Left ventricle myocardium inferior (tissue), 1 donor: ENCODE results near the gene CLDN11. TPM values are rescaled to one million over a fixed set of nuclear protein-coding genes. Genes with fewer than 3 reads are reported as not detected.
A peak's percentile ranks its signal among the peaks of the same experiment; 100 is the strongest.

Experiments
- DNase-seq: peaks from one replicate; pipeline ENCODE4 v3.0.0-alpha.2; 2020
- H3K27ac ChIP-seq: fragments of 200-600 bp; replicated peaks from 2 replicates; pipeline ENCODE4 v1.8.0; 2021
- H3K27me3 ChIP-seq: fragments of 200-600 bp; 2 replicates; pipeline ENCODE4 v1.8.0; 2021; ENCODE audit warnings: low read depth
- H3K36me3 ChIP-seq: fragments of 200-600 bp; 2 replicates; pipeline ENCODE4 v1.8.0; 2021
- H3K4me1 ChIP-seq: fragments of 200-600 bp; 2 replicates; pipeline ENCODE4 v1.8.0; 2021
- H3K4me3 ChIP-seq: fragments of 200-600 bp; 2 replicates; pipeline ENCODE4 v1.8.0; 2021; ENCODE audit warnings: mild to moderate bottlenecking, moderate library complexity
- H3K9me3 ChIP-seq: fragments of 200-600 bp; replicated peaks from 2 replicates; pipeline ENCODE4 v1.8.0; 2021
- intact Hi-C: fragments of 100-400 bp; cut with micrococcal nuclease; formaldehyde crosslinking; loops from one replicate; pipeline ENCODE4 v1.11.0; 2022
- total RNA-seq: library from RNA; stranded (reverse); fragmentation: NEBNext Ultra II Directional; extraction: Animal tissue kit (Norgen Biotek cat#: 25700); gene quantifications from one replicate; pipeline ENCODE4 v1.2.1, GENCODE V29; 2021
- TF ChIP-seq, protein P1 (sequence below): fragments of 200-600 bp; IDR thresholded peaks from 2 replicates; pipeline ENCODE4 v1.8.0; 2021; ENCODE audit warnings: antibody characterized with exemption, mild to moderate bottlenecking, borderline replicate concordance
- donor health status: DM: no; HTN: yes; CAD: no; lungs with severe emphysema.

Gene CLDN11
- total RNA-seq, 1 donor from 2014 or later = 4.3 TPM

DNA sequence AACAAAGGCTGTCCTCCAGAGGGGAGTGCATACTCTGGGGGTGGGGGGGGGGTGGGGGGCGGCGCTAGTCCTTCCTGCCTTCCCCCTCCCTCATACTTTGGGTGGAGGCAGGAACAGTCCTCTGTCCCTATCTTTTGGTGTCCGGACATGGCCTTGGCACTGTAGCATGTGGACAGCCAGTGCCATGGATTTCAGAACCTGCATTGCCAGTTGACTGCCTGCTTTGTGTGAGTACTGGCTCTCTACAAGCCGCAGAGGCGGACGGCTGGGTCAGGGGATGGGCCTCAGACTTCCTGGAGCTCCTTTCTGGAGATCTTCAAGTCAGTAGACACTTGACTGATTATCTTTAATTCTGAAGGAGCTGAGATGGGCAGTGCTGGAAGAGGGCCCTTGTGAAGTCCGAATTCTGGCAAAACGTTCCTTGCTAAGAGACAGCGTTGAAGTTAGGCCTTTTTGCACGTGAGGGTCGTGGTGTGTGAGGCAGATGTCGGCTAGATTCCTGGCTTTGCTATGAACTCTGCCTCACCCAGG, 2.5 kb downstream of the CLDN11 start:
- peak; percentile 21 for DNase-seq
- Histone ChIP-seq H3K27me3 (peaks cover 39% of the 10 kb centered on the region), H3K9me3 (no peaks in the 10 kb centered on the region), H3K36me3 (no peaks in the 10 kb centered on the region), H3K4me1 (peaks cover 37% of the 10 kb centered on the region), H3K27ac (peak overlapping the region; percentile 70), H3K4me3 (peak overlapping the region; percentile 70)
- TF ChIP-seq, protein P1, sequence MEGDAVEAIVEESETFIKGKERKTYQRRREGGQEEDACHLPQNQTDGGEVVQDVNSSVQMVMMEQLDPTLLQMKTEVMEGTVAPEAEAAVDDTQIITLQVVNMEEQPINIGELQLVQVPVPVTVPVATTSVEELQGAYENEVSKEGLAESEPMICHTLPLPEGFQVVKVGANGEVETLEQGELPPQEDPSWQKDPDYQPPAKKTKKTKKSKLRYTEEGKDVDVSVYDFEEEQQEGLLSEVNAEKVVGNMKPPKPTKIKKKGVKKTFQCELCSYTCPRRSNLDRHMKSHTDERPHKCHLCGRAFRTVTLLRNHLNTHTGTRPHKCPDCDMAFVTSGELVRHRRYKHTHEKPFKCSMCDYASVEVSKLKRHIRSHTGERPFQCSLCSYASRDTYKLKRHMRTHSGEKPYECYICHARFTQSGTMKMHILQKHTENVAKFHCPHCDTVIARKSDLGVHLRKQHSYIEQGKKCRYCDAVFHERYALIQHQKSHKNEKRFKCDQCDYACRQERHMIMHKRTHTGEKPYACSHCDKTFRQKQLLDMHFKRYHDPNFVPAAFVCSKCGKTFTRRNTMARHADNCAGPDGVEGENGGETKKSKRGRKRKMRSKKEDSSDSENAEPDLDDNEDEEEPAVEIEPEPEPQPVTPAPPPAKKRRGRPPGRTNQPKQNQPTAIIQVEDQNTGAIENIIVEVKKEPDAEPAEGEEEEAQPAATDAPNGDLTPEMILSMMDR = no peak
- intact Hi-C loops = no loop called here

DNA sequence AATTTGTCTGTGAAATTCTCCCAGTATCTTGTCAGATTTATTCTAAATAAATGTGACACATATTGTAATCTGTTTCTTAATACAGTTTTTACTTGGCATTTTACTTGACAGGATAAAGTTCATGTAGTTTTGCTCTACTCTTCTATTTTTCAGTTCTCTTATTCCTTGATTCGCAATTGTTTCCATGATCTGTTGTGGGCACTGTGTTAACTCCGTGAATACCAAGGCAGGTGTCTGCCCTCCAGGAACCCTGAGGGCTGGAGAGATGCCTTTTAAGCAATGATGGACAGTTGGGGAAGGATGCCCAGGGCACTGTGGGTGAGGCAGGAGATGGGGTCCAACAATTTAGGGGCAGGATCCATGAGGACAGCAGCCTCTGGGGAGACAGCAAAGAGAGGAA, 3.1 kb downstream of the CLDN11 start:
- peaks cover 37% of the 10 kb centered on the region for H3K4me1 ChIP-seq
- H3K27me3 ChIP-seq = peaks cover 34% of the 10 kb centered on the region
- intact Hi-C loops = no loop called here
- H3K4me3 ChIP-seq = peak overlapping the region; percentile 70
- no peaks in the 10 kb centered on the region for H3K36me3 ChIP-seq
- TF ChIP-seq, protein P1 = no peak
- no peak for DNase-seq
- H3K9me3 ChIP-seq = no peaks in the 10 kb centered on the region
- H3K27ac ChIP-seq = peak overlapping the region; percentile 70

DNA sequence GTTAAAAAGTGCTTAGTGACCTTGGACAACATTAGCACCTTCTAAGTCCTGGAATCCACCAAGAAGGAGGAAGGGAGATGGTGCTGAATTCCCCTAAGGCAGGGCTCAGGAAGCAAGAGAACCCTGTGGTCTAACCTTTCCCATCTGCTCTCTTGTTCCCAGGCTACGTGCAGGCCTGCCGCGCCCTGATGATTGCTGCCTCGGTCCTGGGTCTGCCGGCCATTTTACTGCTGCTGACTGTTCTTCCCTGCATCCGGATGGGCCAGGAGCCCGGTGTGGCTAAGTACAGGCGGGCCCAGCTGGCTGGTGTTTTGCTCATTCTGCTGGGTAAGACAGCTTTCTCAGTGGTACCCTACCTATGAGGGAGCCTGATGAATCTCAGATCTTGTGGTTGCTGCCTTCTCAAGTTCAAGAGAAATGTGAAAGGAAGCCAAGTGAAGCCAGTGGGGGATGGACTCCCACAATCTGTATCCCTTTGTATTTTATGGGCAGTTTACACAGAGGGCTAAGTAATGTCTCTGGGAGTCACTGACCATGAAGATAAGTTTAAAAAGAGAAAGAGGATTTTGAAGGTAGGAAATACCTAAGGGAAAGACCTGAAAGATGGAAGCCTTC, 4.4 kb downstream of the CLDN11 start:
- Histone ChIP-seq H3K27me3 (peaks cover 20% of the 10 kb centered on the region), H3K27ac (peak overlapping the region; percentile 46), H3K4me1 (peaks cover 35% of the 10 kb centered on the region), H3K4me3 (no peak overlapping the region), H3K9me3 (no peaks in the 10 kb centered on the region), H3K36me3 (no peaks in the 10 kb centered on the region)
- no peak for DNase-seq
- intact Hi-C loops = no loop called here
- TF ChIP-seq, protein P1 = no peak

DNA sequence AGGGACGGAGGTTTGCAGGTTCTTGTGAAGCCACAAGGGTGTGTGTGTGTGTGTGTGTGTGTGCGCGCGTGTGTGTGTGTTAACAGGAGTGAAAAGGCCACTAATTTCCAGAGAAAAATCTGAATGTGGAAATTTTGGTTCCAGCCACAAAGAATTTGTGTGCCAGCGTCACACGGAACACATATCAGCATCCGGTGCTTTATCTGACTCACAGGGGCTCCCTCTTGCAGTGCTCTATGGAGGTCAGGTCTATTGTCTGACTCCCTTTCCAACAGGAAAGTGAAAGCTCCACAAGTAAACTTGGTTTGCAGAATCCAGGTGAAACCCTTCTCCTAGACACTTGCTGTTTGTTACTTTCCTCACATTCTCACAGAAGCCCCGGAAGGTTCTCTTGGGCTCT, 6.2 kb downstream of the CLDN11 start:
- Histone ChIP-seq H3K4me3 (no peak overlapping the region), H3K9me3 (no peaks in the 10 kb centered on the region), H3K27ac (no peak overlapping the region), H3K4me1 (peaks cover 17% of the 10 kb centered on the region), H3K27me3 (peaks cover 2% of the 10 kb centered on the region), H3K36me3 (no peaks in the 10 kb centered on the region)
- DNase-seq = no peak
- intact Hi-C loops = no loop called here
- TF ChIP-seq, protein P1 = no peak

DNA sequence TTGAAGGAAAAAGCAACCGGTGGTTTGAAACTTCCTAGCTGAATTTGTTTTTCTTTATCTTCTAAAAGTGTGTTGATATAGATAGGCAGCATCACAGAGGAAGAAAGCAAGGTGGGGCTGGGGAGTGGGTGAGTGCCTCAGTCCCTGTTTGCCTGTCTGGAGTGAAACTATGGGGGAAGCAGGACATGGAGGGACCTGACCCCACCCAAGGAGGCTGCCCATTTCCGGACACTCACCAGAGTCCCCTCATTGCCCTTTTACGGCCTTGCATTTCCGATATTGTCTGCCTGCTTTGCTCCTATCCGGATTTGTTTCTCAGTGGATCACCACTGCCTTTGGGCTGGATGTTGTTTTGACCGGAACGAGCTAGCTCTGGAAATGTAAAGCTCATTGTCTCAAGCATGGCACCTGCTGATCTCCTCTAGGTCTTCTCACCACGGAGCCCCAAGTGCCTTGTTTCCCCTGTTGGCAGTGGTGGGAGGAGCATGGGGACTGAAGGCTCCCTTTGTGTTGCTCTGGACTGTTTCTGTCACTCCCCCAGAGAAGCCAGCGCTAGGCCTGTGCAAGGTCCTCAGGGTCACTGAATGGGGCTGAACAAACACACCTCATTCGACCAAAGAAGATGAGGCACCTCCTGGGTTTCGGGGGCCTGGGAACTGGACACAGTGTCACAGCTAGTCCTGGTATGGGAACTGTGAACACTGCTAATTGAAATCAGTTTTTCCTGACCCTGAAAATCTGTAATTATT, 7.0 kb downstream of the CLDN11 start:
- DNase-seq = no peak
- peak overlapping the region; percentile 34 for H3K27ac ChIP-seq
- H3K9me3 ChIP-seq = no peaks in the 10 kb centered on the region
- no peak overlapping the region for H3K4me3 ChIP-seq
- peaks cover 9% of the 10 kb centered on the region for H3K4me1 ChIP-seq
- no peaks in the 10 kb centered on the region for H3K36me3 ChIP-seq
- intact Hi-C loops = no loop called here
- no peaks in the 10 kb centered on the region for H3K27me3 ChIP-seq
- TF ChIP-seq, protein P1 = no peak
